ENCODE measurements around the gene PLXNA4. TPM values are rescaled to one million over a fixed set of nuclear protein-coding genes. Genes with fewer than 3 reads are reported as not detected.

PLXNA4 gene
- total and polyA plus RNA-seq, 2 donors = 1.6 to 6.5 TPM

DNA sequence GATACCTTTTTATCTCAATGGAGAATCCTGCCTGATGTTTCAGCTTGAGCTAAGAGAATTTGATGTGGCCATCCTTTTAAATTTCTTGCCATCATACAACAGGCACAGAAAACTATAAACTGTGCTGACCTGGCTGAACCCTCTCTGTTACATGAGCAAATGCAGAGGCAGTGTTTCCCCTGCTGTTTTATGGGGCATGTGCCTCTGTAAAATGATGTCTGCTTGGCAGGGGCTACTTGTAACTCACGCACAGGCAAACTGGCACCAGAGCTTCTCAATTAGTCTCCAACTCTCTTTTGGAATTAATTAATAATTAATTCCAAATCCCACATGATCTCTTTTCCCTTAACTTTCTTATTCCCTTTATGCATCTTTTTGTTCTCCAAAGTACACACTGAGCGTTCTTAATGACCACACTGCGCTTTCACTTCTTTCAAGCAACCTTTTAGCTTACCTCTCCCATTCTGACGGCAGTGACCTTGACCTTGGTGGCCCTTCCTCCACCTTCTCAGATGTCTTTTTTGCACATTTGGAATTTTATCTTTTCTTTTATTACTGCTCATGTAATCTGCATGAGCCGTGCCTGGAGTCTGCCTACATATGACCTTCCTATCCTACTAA is 334.0 kb downstream of the PLXNA4 start:
- Histone ChIP-seq H3K36me3 (ENCODE audit: insufficient read depth) (no peaks in the 10 kb centered on the region), H3K4me3 (ENCODE audit: low read depth, low read length) (no peak overlapping the region), H3K27ac (ENCODE audit: low read depth) (no peak overlapping the region), H3K4me1 (ENCODE audit: insufficient read depth) (no peaks in the 10 kb centered on the region)
- no peak for DNase-seq (ENCODE audit: extremely low spot score)
- 81% methylated on average over 5 of the region's 5 CpGs for WGBS

- H3K36me3 ChIP-seq (ENCODE audit: insufficient read depth) = no peaks in the 10 kb centered on the region
- DNase-seq (ENCODE audit: extremely low spot score) = no peak
- H3K4me3 ChIP-seq (ENCODE audit: low read depth, low read length) = no peak overlapping the region
- no peak overlapping the region for H3K27ac ChIP-seq (ENCODE audit: low read depth)
- no peaks in the 10 kb centered on the region for H3K4me1 ChIP-seq (ENCODE audit: insufficient read depth)
- 63% methylated on average over 6 of the region's 6 CpGs for WGBS
These were observed 335.3 kb downstream of the PLXNA4 start for GRCh38 chr7:132240821-132241422.

DNA sequence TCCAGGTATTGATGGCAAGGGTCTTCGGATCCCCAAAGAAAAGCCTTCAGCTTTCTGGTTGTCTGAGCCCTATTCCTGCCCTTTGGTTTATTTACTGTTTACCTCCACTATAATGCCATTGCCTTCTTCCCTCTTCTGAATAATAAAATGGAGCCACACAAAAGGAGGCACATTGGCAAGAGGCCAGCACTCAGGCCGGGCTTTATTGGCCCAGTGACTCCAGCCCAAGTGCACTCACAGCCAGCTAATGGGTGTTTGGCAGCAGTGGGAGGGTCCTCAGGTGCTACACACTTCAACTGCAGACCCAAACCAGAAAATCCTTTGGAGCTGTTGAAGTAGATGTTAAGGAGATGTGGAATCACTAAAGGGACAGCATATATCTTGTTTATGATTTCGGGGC is 336.0 kb downstream of the PLXNA4 start:
- no peak overlapping the region for H3K27ac ChIP-seq (ENCODE audit: low read depth)
- no peak overlapping the region for H3K4me3 ChIP-seq (ENCODE audit: low read depth, low read length)
- 76% methylated on average over 3 of the region's 3 CpGs for WGBS
- DNase-seq (ENCODE audit: extremely low spot score) = no peak
- no peaks in the 10 kb centered on the region for H3K36me3 ChIP-seq (ENCODE audit: insufficient read depth)
- H3K4me1 ChIP-seq (ENCODE audit: insufficient read depth) = no peaks in the 10 kb centered on the region

GRCh38 chr7:132239422-132239994 is 336.8 kb downstream of the PLXNA4 start:
- H3K27ac ChIP-seq (ENCODE audit: low read depth) = no peak overlapping the region
- H3K4me1 ChIP-seq (ENCODE audit: insufficient read depth) = no peaks in the 10 kb centered on the region
- WGBS = 88% methylated on average over 5 of the region's 5 CpGs
- H3K36me3 ChIP-seq (ENCODE audit: insufficient read depth) = no peaks in the 10 kb centered on the region
- no peak overlapping the region for H3K4me3 ChIP-seq (ENCODE audit: low read depth, low read length)
- peak; percentile 28 for DNase-seq (ENCODE audit: extremely low spot score)

- Histone ChIP-seq H3K36me3 (ENCODE audit: insufficient read depth) (no peaks in the 10 kb centered on the region), H3K4me3 (ENCODE audit: low read depth, low read length) (no peak overlapping the region), H3K4me1 (ENCODE audit: insufficient read depth) (no peaks in the 10 kb centered on the region), H3K27ac (ENCODE audit: low read depth) (no peak overlapping the region)
- no peak for DNase-seq (ENCODE audit: extremely low spot score)
These were observed 341.6 kb downstream of the PLXNA4 start for GRCh38 chr7:132234711-132235110.

DNA sequence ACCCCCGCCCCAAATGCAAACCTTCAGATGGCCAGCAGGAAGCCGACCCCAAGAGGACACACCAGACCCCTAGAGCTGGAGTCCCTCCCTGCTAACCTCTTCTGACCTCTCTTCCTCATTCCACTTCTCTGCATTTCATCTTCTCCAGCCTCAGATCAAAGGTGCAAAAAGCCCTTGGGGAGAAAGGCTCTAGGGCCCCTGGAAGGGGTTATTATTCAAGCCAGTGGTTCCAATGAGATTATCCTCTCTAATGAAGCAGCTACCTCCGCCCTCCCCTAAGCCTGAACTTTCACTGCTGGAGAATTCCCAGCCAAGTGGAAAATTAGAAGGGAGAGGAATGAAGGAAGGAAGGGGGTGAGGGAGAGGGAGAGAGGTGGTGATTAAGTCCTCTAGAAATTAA is 343.9 kb downstream of the PLXNA4 start:
- DNase-seq (ENCODE audit: extremely low spot score) = no peak
- no peak overlapping the region for H3K27ac ChIP-seq (ENCODE audit: low read depth)
- H3K4me1 ChIP-seq (ENCODE audit: insufficient read depth) = no peaks in the 10 kb centered on the region
- no peaks in the 10 kb centered on the region for H3K36me3 ChIP-seq (ENCODE audit: insufficient read depth)
- H3K4me3 ChIP-seq (ENCODE audit: low read depth, low read length) = no peak overlapping the region
- 83% methylated on average over 3 of the region's 3 CpGs for WGBS

DNA sequence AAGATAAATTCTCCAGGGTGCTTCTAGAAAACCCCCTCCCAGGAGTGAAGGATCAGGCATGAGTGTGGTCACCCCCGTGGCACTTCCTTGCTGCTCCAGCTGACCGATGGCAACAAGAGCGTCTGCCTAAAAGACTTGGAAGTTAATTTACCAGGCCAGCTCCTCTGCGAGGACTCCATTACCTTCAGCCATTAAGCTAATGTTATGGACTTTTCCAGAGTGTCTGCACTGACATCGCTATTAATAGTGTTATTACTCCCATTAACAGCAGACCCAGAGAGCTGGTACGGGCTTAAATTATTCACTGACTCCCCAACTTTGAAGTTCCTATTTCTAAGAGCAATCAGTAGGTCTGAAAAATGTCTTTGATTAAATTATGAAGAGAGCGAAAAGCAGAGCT is 345.8 kb downstream of the PLXNA4 start:
- WGBS = 90% methylated on average over 7 of the region's 7 CpGs
- DNase-seq (ENCODE audit: extremely low spot score) = no peak
- H3K27ac ChIP-seq (ENCODE audit: low read depth) = no peak overlapping the region
- no peaks in the 10 kb centered on the region for H3K4me1 ChIP-seq (ENCODE audit: insufficient read depth)
- H3K4me3 ChIP-seq (ENCODE audit: low read depth, low read length) = no peak overlapping the region
- H3K36me3 ChIP-seq (ENCODE audit: insufficient read depth) = no peaks in the 10 kb centered on the region

DNA sequence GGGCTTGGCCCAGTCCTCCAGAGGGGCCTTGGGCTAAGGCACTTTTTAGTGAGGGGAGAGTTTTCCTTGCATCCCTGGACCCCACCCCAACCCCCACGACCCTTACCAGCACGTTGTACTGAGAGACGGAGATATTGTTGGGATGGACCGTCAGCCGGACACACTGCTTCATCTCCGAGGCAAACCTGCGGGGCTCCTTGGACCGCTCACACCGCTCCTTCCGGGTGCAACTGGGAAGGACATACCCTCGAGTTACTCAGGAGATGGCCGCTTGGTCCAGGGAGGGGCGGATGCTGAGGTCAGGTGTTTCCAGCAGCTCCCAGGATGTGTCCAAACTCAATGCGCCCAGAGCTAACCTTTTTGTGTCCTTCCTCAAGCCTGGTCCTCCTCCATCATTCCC is 348.0 kb downstream of the PLXNA4 start:
- Histone ChIP-seq H3K4me3 (ENCODE audit: low read depth, low read length) (no peak overlapping the region), H3K27ac (ENCODE audit: low read depth) (no peak overlapping the region), H3K36me3 (ENCODE audit: insufficient read depth) (no peaks in the 10 kb centered on the region), H3K4me1 (ENCODE audit: insufficient read depth) (no peaks in the 10 kb centered on the region)
- WGBS = 95% methylated on average over 14 of the region's 14 CpGs
- no peak for DNase-seq (ENCODE audit: extremely low spot score)

DNA sequence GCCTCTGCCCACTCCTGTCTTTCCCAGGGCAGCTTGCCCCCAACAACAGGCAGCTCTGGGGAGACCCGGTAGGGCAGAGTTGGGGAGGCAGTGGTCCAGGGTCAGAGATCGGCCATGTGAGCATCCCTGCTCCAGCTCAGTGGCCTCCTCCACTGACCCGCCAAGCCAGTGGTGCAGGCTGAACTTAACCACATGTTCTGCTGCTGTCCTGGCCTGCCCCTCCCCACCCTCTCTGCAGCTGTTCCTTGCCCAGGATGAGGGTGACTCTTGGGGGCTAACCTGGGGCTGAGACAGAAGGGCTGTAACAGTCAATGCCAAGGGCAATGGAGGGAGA is 349.3 kb downstream of the PLXNA4 start:
- DNase-seq (ENCODE audit: extremely low spot score) = no peak
- H3K4me1 ChIP-seq (ENCODE audit: insufficient read depth) = no peaks in the 10 kb centered on the region
- WGBS = 85% methylated on average over 3 of the region's 3 CpGs

GRCh38 chr7:132226046-132226956 is 350.0 kb downstream of the PLXNA4 start:
- no peak overlapping the region for H3K4me3 ChIP-seq (ENCODE audit: low read depth, low read length)
- H3K4me1 ChIP-seq (ENCODE audit: insufficient read depth) = no peaks in the 10 kb centered on the region
- WGBS = 87% methylated on average over 11 of the region's 11 CpGs
- no peak for DNase-seq (ENCODE audit: extremely low spot score)
- H3K27ac ChIP-seq (ENCODE audit: low read depth) = no peak overlapping the region
- H3K36me3 ChIP-seq (ENCODE audit: insufficient read depth) = no peaks in the 10 kb centered on the region

More for the DNA sequence above, 349.3 kb downstream of the PLXNA4 start:
- no peaks in the 10 kb centered on the region for H3K36me3 ChIP-seq (ENCODE audit: insufficient read depth)
- H3K27ac ChIP-seq (ENCODE audit: low read depth) = no peak overlapping the region
- H3K4me3 ChIP-seq (ENCODE audit: low read depth, low read length) = no peak overlapping the region

GRCh38 chr7:132225216-132226030 is 350.8 kb downstream of the PLXNA4 start:
- Histone ChIP-seq H3K4me3 (ENCODE audit: low read depth, low read length) (no peak overlapping the region), H3K27ac (ENCODE audit: low read depth) (no peak overlapping the region), H3K4me1 (ENCODE audit: insufficient read depth) (no peaks in the 10 kb centered on the region), H3K36me3 (ENCODE audit: insufficient read depth) (no peaks in the 10 kb centered on the region)
- no peak for DNase-seq (ENCODE audit: extremely low spot score)
- 68% methylated on average over 8 of the region's 8 CpGs for WGBS

DNA sequence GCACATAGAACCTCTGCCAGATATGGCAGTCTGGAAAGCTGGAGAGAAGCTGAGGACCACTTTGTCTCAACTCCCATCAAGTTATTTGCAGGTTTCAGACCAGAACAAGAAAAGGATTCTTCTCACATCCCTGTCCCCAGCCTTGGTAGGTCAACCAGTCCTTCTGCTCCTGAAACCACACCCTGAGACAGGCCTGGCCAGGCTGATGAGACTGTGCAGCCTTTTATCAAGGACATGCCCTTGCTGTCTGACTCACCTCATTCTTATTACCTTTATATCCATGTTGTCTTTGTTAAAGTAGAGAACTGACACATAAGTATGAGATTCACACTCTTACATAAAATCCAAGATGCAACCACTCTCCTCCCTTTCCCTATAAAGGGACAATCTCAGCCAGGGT is 354.9 kb downstream of the PLXNA4 start:
- no peak overlapping the region for H3K4me3 ChIP-seq (ENCODE audit: low read depth, low read length)
- DNase-seq (ENCODE audit: extremely low spot score) = no peak
- H3K4me1 ChIP-seq (ENCODE audit: insufficient read depth) = no peaks in the 10 kb centered on the region
- H3K36me3 ChIP-seq (ENCODE audit: insufficient read depth) = no peaks in the 10 kb centered on the region
- no peak overlapping the region for H3K27ac ChIP-seq (ENCODE audit: low read depth)

DNA sequence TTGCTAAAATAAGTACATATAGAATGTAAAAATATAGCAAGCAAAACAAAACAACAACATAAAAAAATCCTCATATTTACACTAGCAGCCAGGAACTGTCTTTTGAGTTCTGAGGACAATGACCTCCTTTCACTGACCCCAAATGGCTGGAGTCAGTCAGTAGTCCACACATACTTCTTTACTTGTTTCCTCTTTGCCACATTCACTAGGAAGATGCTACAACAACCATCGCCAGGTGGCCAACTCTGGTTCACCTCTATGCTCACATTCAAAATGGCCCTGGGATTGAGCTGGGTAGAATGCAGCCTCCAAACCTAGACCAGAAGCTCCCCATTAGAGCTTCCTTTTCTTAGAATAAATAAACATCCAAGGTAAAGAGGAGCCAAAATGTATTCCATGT is 356.2 kb downstream of the PLXNA4 start:
- 96% methylated on average over 1 of the region's 1 CpG for WGBS
- no peak overlapping the region for H3K27ac ChIP-seq (ENCODE audit: low read depth)
- no peaks in the 10 kb centered on the region for H3K36me3 ChIP-seq (ENCODE audit: insufficient read depth)
- DNase-seq (ENCODE audit: extremely low spot score) = no peak
- H3K4me3 ChIP-seq (ENCODE audit: low read depth, low read length) = no peak overlapping the region
- no peaks in the 10 kb centered on the region for H3K4me1 ChIP-seq (ENCODE audit: insufficient read depth)

Data from urinary bladder (tissue), 4 donors.